Neural progenitor cell (in vitro differentiated cells): ENCODE measurements around the gene COL15A1.

Experiments
- CTCF ChIP-seq: fragments of 200-600 bp; sonication (generic); IDR thresholded peaks from 2 replicates; pipeline ENCODE4 v1.5.1; 2017; ENCODE audit warnings: antibody characterized with exemption, mild to moderate bottlenecking
- EZH2 ChIP-seq: fragments of 200-600 bp; sonication (generic); IDR thresholded peaks from 2 replicates; pipeline ENCODE4 v1.6.1; 2017; ENCODE audit warnings: antibody characterized with exemption, mild to moderate bottlenecking, moderate library complexity
- EZH2phosphoT487 ChIP-seq: fragments of 200-600 bp; sonication (generic); IDR thresholded peaks from 2 replicates; pipeline ENCODE4 v1.6.1; 2017; ENCODE audit warnings: antibody characterized with exemption

- TF ChIP-seq CTCF (no peak), EZH2phosphoT487 (no peak), EZH2 (no peak)
Measured at GRCh38 chr9:98906273-98907040, 37.2 kb upstream of the COL15A1 start.
